Measurements from ENCODE around the gene UBE2B. TPM values are rescaled to one million over a fixed set of nuclear protein-coding genes. Genes with fewer than 3 reads are reported as not detected.

Gene UBE2B
- total RNA-seq, 4 donors from 2014 or later: 20.9 to 50.0 (median 41.7) TPM

DNA sequence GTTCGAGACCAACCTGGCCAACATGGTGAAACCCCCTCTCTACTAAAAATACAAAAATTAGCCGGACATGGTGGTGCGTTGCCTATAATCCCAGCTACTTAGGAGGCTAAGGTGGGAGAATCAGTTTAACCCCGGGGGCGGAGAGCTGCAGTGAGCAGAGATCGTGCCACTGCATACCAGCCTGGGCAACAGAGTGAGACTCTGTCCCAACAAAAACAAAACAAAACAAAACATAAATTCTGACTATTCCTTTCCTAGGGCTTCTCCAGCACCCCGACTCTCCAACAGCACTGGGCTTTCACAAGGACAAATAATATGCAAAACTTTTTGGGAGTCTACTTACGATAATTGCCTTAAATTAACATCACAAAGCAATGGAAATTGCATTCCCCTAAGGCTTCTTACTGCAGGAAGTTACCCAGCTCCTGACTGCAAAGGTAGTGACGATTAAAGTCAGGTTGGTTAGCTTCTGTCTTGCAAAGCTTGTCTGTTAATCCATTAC lies 56.2 kb downstream of the UBE2B start:
- no peak overlapping the region for H3K27ac ChIP-seq

DNA sequence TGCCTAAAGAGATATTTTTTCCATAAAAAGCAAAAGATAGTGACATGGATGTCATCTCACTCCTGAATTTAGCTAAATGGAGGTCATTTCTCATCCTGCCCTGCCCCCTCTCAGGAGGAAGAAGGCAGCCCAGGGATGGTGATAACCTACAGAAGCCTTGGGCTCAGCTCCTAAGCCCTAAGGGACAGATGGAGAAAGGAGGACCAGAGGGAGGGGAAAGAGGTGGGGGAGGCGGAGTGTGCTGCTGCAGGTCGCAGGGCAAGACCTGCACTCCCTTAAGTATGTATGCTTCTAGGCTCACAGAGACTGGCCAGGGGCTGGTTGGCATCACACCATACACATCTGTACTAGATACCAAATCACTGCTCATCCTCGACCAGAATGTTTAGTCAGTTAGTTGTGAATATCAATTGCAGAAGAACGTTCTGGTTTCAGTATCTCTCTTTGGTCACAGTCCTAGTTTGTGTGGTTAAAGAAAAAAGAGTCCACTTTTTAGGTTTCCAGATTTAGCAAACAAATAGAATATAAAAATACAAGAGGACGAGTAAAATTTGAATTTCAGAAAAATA lies 58.7 kb downstream of the UBE2B start:
- H3K27ac ChIP-seq: no peak overlapping the region
- WGBS, 2 donors: 56 to 77% methylated on average over 5 of the region's 5 CpGs
- H3K36me3 ChIP-seq: no peaks in the 10 kb centered on the region
- DNase-seq: no peak
- H3K4me1 ChIP-seq: no peaks in the 10 kb centered on the region
- no peaks in the 10 kb centered on the region for H3K27me3 ChIP-seq
- TF ChIP-seq, protein P1, sequence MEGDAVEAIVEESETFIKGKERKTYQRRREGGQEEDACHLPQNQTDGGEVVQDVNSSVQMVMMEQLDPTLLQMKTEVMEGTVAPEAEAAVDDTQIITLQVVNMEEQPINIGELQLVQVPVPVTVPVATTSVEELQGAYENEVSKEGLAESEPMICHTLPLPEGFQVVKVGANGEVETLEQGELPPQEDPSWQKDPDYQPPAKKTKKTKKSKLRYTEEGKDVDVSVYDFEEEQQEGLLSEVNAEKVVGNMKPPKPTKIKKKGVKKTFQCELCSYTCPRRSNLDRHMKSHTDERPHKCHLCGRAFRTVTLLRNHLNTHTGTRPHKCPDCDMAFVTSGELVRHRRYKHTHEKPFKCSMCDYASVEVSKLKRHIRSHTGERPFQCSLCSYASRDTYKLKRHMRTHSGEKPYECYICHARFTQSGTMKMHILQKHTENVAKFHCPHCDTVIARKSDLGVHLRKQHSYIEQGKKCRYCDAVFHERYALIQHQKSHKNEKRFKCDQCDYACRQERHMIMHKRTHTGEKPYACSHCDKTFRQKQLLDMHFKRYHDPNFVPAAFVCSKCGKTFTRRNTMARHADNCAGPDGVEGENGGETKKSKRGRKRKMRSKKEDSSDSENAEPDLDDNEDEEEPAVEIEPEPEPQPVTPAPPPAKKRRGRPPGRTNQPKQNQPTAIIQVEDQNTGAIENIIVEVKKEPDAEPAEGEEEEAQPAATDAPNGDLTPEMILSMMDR (IDR thresholded peaks at IDR 0.05): no peak
- no peak for TF ChIP-seq POLR2A (IDR thresholded peaks at IDR 0.05)
- intact Hi-C loops (cut with DNase I): no loop called here
- no peak overlapping the region for H3K4me3 ChIP-seq
- H3K9me3 ChIP-seq: no peaks in the 10 kb centered on the region

More for the DNA sequence above, 56.2 kb downstream of the UBE2B start:
- no peak overlapping the region for H3K4me3 ChIP-seq
- no peaks in the 10 kb centered on the region for H3K36me3 ChIP-seq
- intact Hi-C loops (cut with DNase I): no loop called here
- H3K9me3 ChIP-seq: no peaks in the 10 kb centered on the region
- H3K27me3 ChIP-seq: no peaks in the 10 kb centered on the region
- WGBS, 2 donors: 61 to 63% methylated on average over 3 to 9 of the region's 9 CpGs
- DNase-seq: no peak
- no peaks in the 10 kb centered on the region for H3K4me1 ChIP-seq
- TF ChIP-seq POLR2A (IDR thresholded peaks at IDR 0.05): no peak
- TF ChIP-seq, protein P1 (IDR thresholded peaks at IDR 0.05): no peak

DNA sequence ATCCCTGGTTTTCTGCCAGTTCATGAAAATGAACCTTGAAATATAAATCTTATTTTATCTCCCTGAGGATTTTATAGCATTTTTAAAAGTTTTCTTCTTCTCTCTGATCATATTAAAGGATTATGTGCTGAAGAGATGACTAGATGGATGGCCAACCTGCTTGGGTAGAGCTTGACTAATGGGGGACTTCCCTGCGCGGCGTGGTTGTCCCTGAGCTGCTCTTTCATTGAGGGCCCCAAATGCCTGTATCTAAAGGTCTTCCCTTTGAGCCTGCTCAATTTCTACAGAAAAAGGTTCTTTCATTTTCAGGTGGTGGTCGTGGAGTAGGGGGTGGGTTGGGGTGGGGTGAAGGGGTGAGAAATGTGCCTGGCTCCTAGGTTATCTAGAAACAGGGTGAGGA lies 60.8 kb downstream of the UBE2B start:
- H3K4me3 ChIP-seq: no peak overlapping the region
- no peaks in the 10 kb centered on the region for H3K36me3 ChIP-seq
- no peak for DNase-seq
- TF ChIP-seq, protein P1 (IDR thresholded peaks at IDR 0.05): no peak
- TF ChIP-seq POLR2A (IDR thresholded peaks at IDR 0.05): no peak
- H3K4me1 ChIP-seq: peaks cover 8 to 18% (median 11%) of the 10 kb centered on the region in 3 donors
- WGBS, 2 donors: 78 to 80% methylated on average over 4 of the region's 4 CpGs
- no peak overlapping the region for H3K27ac ChIP-seq
- no peaks in the 10 kb centered on the region for H3K9me3 ChIP-seq
- H3K27me3 ChIP-seq: no peaks in the 10 kb centered on the region
- intact Hi-C loops (cut with DNase I): no loop called here

DNA sequence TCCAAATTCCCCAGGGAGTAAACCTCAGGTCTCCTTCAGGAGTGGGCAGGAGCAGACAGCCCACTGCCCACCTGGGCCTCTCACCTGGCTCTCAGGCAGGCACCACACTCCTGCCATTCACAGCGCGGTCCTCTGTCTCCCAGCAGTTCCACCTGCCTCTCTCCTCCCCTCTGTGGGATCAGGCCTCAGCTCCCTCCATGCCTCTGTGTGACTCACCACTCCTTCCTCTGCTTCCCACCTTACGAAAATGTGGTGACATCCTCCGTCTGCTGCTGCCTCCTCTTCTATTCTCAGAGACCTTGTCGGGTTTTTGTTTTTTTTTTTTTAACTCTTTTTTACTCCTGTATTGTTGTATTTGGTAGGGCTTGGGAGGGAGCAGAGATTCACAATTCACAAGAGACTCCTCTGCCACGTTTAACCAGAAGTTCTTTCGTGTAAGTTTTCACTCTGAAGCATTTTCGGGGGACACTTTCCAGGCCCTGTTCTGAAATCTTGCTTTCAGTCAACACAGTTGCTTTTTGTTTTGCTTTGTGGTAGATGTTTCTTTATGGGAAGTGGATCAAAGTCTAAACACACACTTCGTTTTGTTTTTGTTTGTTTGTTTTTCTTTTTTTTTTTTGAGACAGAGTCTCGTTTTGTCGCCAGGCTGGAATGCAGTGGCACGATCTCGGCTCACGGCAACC lies 61.4 kb downstream of the UBE2B start:
- TF ChIP-seq POLR2A (IDR thresholded peaks at IDR 0.05): no peak
- TF ChIP-seq, protein P1 (IDR thresholded peaks at IDR 0.05): no peak
- 74% methylated on average over 14 of the region's 14 CpGs for WGBS, 2 donors
- H3K9me3 ChIP-seq: no peaks in the 10 kb centered on the region
- no peaks in the 10 kb centered on the region for H3K27me3 ChIP-seq
- no peak overlapping the region for H3K4me3 ChIP-seq
- intact Hi-C loops (cut with DNase I): no loop called here
- H3K4me1 ChIP-seq: peaks cover 9 to 25% (median 18%) of the 10 kb centered on the region in 3 donors
- no peak for DNase-seq
- H3K27ac ChIP-seq: no peak overlapping the region
- H3K36me3 ChIP-seq: no peaks in the 10 kb centered on the region

DNA sequence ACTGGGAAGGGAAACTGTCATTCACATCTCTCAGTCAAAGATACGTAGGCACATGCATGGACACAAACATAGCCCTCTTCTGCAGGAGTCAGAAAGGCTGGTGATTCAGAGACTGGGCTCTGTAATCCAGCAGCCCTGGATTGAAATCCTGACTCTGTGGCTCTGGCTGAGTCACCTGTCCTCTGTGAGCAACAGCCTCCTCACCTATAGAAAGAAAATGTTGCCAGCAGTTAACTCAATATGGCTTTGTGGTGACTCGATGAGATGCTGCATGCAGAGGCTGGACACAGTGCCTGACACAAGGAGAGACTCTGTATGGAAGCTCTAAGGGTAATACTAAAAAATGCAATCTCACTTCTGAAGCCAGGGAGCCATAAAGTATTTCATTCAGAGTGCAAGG lies 64.2 kb downstream of the UBE2B start:
- DNase-seq: no peak
- WGBS, 2 donors: 52 to 83% methylated on average over 2 of the region's 2 CpGs
- Histone ChIP-seq H3K27ac (no peak overlapping the region), H3K4me1 (peaks cover 27 to 46% (median 36%) of the 10 kb centered on the region in 3 donors), H3K4me3 (no peak overlapping the region), H3K27me3 (no peaks in the 10 kb centered on the region), H3K9me3 (no peaks in the 10 kb centered on the region), H3K36me3 (no peaks in the 10 kb centered on the region)
- TF ChIP-seq POLR2A (IDR thresholded peaks at IDR 0.05): no peak
- TF ChIP-seq, protein P1 (IDR thresholded peaks at IDR 0.05): no peak
- intact Hi-C loops (cut with DNase I): no loop called here
